ENCODE measurements around the gene TMCC1. TPM values are rescaled to one million over a fixed set of nuclear protein-coding genes. Genes with fewer than 3 reads are reported as not detected.
"Not testable (repeated sequence)": the region's sequence is repeated elsewhere in the genome, so short reads cannot be mapped to it uniquely, and the experiment has no call there.

TMCC1 gene
- total RNA-seq, 1 experiment from 2014 or later, result 7.9 TPM

GRCh38 chr3:129615751-129616281 lies 277.7 kb downstream of the TMCC1 start:
- H3K4me3 ChIP-seq, result no peak overlapping the region
- DNase-seq (ENCODE audit: low read depth in 1 of 2, low spot score in 2 of 2), result no peak
- H3K9me3 ChIP-seq (replicated peaks), result no peaks in the 10 kb centered on the region
- peaks cover 51% of the 10 kb centered on the region for H3K4me1 ChIP-seq (replicated peaks)
- no peaks in the 10 kb centered on the region for H3K36me3 ChIP-seq
- no peak overlapping the region for H3K27ac ChIP-seq
- H3K27me3 ChIP-seq (replicated peaks), result no peaks in the 10 kb centered on the region

GRCh38 chr3:129614927-129615363 lies 278.6 kb downstream of the TMCC1 start:
- H3K27ac ChIP-seq, result no peak overlapping the region
- DNase-seq (ENCODE audit: low read depth in 1 of 2, low spot score in 2 of 2), result no peak
- no peaks in the 10 kb centered on the region for H3K36me3 ChIP-seq
- peaks cover 55% of the 10 kb centered on the region for H3K4me1 ChIP-seq (replicated peaks)
- no peaks in the 10 kb centered on the region for H3K27me3 ChIP-seq (replicated peaks)
- no peaks in the 10 kb centered on the region for H3K9me3 ChIP-seq (replicated peaks)
- H3K4me3 ChIP-seq, result no peak overlapping the region

- no peaks in the 10 kb centered on the region for H3K9me3 ChIP-seq (replicated peaks)
- no peak overlapping the region for H3K27ac ChIP-seq
- DNase-seq (ENCODE audit: low read depth in 1 of 2, low spot score in 2 of 2), result peak in 1 of 2 experiments; percentile 36
- no peak overlapping the region for H3K4me3 ChIP-seq
- no peaks in the 10 kb centered on the region for H3K36me3 ChIP-seq
- no peaks in the 10 kb centered on the region for H3K27me3 ChIP-seq (replicated peaks)
- peaks cover 58% of the 10 kb centered on the region for H3K4me1 ChIP-seq (replicated peaks)
These were observed 279.1 kb downstream of the TMCC1 start for GRCh38 chr3:129614435-129614834.

- H3K27ac ChIP-seq, result no peak overlapping the region
These were observed 280.2 kb downstream of the TMCC1 start for GRCh38 chr3:129613367-129613740.

GRCh38 chr3:129612534-129613366 lies 280.8 kb downstream of the TMCC1 start:
- Histone ChIP-seq H3K4me1 (replicated peaks) (peaks cover 63% of the 10 kb centered on the region), H3K9me3 (replicated peaks) (no peaks in the 10 kb centered on the region), H3K27me3 (replicated peaks) (no peaks in the 10 kb centered on the region), H3K4me3 (no peak overlapping the region), H3K36me3 (no peaks in the 10 kb centered on the region), H3K27ac (peak overlapping the region; percentile 57)
- peak; percentile 50 to 66 for DNase-seq (ENCODE audit: low read depth in 1 of 2, low spot score in 2 of 2)

More at GRCh38 chr3:129613367-129613740, 280.2 kb downstream of the TMCC1 start:
- Histone ChIP-seq H3K4me3 (no peak overlapping the region), H3K9me3 (replicated peaks) (no peaks in the 10 kb centered on the region), H3K4me1 (replicated peaks) (peaks cover 58% of the 10 kb centered on the region), H3K27me3 (replicated peaks) (no peaks in the 10 kb centered on the region), H3K36me3 (no peaks in the 10 kb centered on the region)
- DNase-seq (ENCODE audit: low read depth in 1 of 2, low spot score in 2 of 2), result no peak

- Histone ChIP-seq H3K4me1 (replicated peaks) (peaks cover 68% of the 10 kb centered on the region), H3K9me3 (replicated peaks) (no peaks in the 10 kb centered on the region), H3K36me3 (no peaks in the 10 kb centered on the region), H3K4me3 (no peak overlapping the region), H3K27ac (peak overlapping the region; percentile 57), H3K27me3 (replicated peaks) (no peaks in the 10 kb centered on the region)
- peak; percentile 75 for DNase-seq (ENCODE audit: low read depth in 1 of 2, low spot score in 2 of 2)
These were observed 281.5 kb downstream of the TMCC1 start for GRCh38 chr3:129611812-129612533.

GRCh38 chr3:129611446-129611800 lies 282.1 kb downstream of the TMCC1 start:
- H3K9me3 ChIP-seq (replicated peaks), result no peaks in the 10 kb centered on the region
- no peaks in the 10 kb centered on the region for H3K36me3 ChIP-seq
- DNase-seq (ENCODE audit: low read depth in 1 of 2, low spot score in 2 of 2), result no peak
- peaks cover 64% of the 10 kb centered on the region for H3K4me1 ChIP-seq (replicated peaks)
- H3K4me3 ChIP-seq, result no peak overlapping the region
- H3K27ac ChIP-seq, result peak overlapping the region; percentile 57
- H3K27me3 ChIP-seq (replicated peaks), result no peaks in the 10 kb centered on the region

- not testable (repeated sequence) for H3K27me3 ChIP-seq (replicated peaks); H3K36me3 ChIP-seq; H3K4me3 ChIP-seq; H3K9me3 ChIP-seq (replicated peaks); DNase-seq (ENCODE audit: low read depth in 1 of 2, low spot score in 2 of 2)
- peaks cover 67% of the 10 kb centered on the region for H3K4me1 ChIP-seq (replicated peaks)
- peak overlapping the region; percentile 57 for H3K27ac ChIP-seq
These were observed 282.6 kb downstream of the TMCC1 start for GRCh38 chr3:129610794-129611445.

GRCh38 chr3:129610276-129610675 lies 283.2 kb downstream of the TMCC1 start:
- Histone ChIP-seq H3K9me3 (replicated peaks) (0 out of 2 replicates have a peak, but pooled peaks cover 3% of the 10 kb centered on the region), H3K4me3 (no peak overlapping the region), H3K27ac (no peak overlapping the region), H3K36me3 (peaks cover 10% of the 10 kb centered on the region; the same call in 1 of the 2 replicates), H3K27me3 (replicated peaks) (no peaks in the 10 kb centered on the region), H3K4me1 (replicated peaks) (peaks cover 73% of the 10 kb centered on the region)
- DNase-seq (ENCODE audit: low read depth in 1 of 2, low spot score in 2 of 2), result no peak

- H3K4me3 ChIP-seq, result no peak overlapping the region
- H3K27me3 ChIP-seq (replicated peaks), result no peaks in the 10 kb centered on the region
- peak in 1 of 2 experiments; percentile 26 for DNase-seq (ENCODE audit: low read depth in 1 of 2, low spot score in 2 of 2)
- H3K4me1 ChIP-seq (replicated peaks), result peaks cover 77% of the 10 kb centered on the region
- 0 out of 2 replicates have a peak, but pooled peaks cover 3% of the 10 kb centered on the region for H3K9me3 ChIP-seq (replicated peaks)
- peaks cover 12% of the 10 kb centered on the region for H3K36me3 ChIP-seq
- no peak overlapping the region for H3K27ac ChIP-seq
These were observed 283.8 kb downstream of the TMCC1 start for GRCh38 chr3:129609591-129610182.

- H3K4me1 ChIP-seq (replicated peaks), result peaks cover 83% of the 10 kb centered on the region
These were observed 284.4 kb downstream of the TMCC1 start for GRCh38 chr3:129608936-129609590.

GRCh38 chr3:129608087-129608935 lies 285.2 kb downstream of the TMCC1 start:
- Histone ChIP-seq H3K9me3 (replicated peaks) (0 out of 2 replicates have a peak, but pooled peaks cover 3% of the 10 kb centered on the region), H3K36me3 (peaks cover 15% of the 10 kb centered on the region), H3K4me3 (no peak overlapping the region), H3K4me1 (replicated peaks) (peaks cover 89% of the 10 kb centered on the region), H3K27ac (no peak overlapping the region), H3K27me3 (replicated peaks) (no peaks in the 10 kb centered on the region)
- peak; percentile 49 to 61 for DNase-seq (ENCODE audit: low read depth in 1 of 2, low spot score in 2 of 2)

More at GRCh38 chr3:129608936-129609590, 284.4 kb downstream of the TMCC1 start:
- 0 out of 2 replicates have a peak, but pooled peaks cover 3% of the 10 kb centered on the region for H3K9me3 ChIP-seq (replicated peaks)
- no peak overlapping the region for H3K27ac ChIP-seq
- peaks cover 15% of the 10 kb centered on the region for H3K36me3 ChIP-seq
- H3K27me3 ChIP-seq (replicated peaks), result no peaks in the 10 kb centered on the region
- DNase-seq (ENCODE audit: low read depth in 1 of 2, low spot score in 2 of 2), result no peak
- no peak overlapping the region for H3K4me3 ChIP-seq

Data from SJSA1 (cell line).